GM12892 (cell line): ENCODE results near the gene PRKAR1B.
"Not testable (repeated sequence)": the region's sequence is repeated elsewhere in the genome, so short reads cannot be mapped to it uniquely, and the experiment has no call there.

Experiments
- DNase-seq: peaks from one replicate; pipeline ENCODE4 v3.0.0; 2011; ENCODE audit not compliant: insufficient read length
- FAIRE-seq: peaks from 2 replicates; lab custom pipeline; 2011; peaks lifted over from hg19 to GRCh38; lab: Jason Lieb, UNC
- POLR2A ChIP-seq: IDR thresholded peaks from 2 replicates; pipeline ENCODE4 v1.6.1; 2011; ENCODE audit warnings: low read depth, low read length, control low read depth
- POLR2AphosphoS5 ChIP-seq: IDR thresholded peaks from 2 replicates; pipeline ENCODE4 v1.6.1; 2011; ENCODE audit warnings: low read depth, low read length, control low read depth
- TAF1 ChIP-seq: IDR thresholded peaks from 2 replicates; pipeline ENCODE4 v1.6.1; 2011; ENCODE audit warnings: low read depth, mild to moderate bottlenecking, control low read depth, low read length, borderline replicate concordance

The PRKAR1B gene

DNA sequence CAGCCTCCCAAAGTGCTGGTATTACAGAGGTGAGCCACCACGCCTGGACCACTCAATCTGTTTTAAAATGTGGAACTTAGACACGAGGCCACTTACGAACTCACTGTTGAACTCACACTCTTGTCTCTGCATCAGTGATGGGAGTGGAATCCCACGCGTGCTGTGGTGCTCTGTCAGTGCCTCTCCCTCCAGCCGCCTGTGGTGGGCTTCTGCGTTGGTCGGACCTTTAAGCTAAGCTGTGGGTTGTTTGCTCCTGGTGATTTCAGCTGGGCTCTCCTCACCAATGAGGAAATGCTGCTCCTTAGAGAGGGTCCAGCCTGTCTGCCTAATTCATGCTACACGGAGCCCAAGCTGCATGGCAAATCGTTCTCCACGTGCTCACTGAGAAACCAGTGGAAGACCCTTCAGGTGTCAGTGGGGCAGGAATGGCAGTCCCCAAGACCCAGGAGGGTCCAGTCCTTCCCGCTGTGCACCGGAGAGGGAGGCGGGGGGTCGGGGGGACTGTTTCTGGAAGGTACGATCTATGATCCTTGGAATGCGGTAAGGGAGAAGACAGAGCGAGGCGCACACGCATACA lies 17.9 kb upstream of the PRKAR1B start:
- no peak for FAIRE-seq

DNA sequence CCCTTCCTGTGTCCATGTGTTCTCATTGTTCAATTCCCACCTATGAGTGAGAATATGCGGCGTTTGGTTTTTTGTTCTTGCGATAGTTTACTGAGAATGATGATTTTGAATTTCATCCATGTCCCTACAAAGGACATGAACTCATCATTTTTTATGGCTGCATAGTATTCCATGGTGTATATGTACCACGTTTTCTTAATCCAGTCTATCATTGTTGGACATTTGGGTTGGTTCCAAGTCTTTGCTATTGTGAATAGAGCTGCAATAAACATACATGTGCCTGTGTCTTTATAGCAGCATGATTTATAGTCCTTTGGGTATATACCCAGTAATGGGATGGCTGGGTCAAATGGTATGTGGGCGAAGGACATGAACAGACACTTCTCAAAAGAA lies 17.0 kb upstream of the PRKAR1B start:
- FAIRE-seq, DNase-seq: not testable (repeated sequence)

More for the DNA sequence above, 17.9 kb upstream of the PRKAR1B start:
- no peak for TF ChIP-seq TAF1
- no peak for TF ChIP-seq POLR2A
- TF ChIP-seq POLR2AphosphoS5, result no peak
- DNase-seq, result peak; percentile 12

DNA sequence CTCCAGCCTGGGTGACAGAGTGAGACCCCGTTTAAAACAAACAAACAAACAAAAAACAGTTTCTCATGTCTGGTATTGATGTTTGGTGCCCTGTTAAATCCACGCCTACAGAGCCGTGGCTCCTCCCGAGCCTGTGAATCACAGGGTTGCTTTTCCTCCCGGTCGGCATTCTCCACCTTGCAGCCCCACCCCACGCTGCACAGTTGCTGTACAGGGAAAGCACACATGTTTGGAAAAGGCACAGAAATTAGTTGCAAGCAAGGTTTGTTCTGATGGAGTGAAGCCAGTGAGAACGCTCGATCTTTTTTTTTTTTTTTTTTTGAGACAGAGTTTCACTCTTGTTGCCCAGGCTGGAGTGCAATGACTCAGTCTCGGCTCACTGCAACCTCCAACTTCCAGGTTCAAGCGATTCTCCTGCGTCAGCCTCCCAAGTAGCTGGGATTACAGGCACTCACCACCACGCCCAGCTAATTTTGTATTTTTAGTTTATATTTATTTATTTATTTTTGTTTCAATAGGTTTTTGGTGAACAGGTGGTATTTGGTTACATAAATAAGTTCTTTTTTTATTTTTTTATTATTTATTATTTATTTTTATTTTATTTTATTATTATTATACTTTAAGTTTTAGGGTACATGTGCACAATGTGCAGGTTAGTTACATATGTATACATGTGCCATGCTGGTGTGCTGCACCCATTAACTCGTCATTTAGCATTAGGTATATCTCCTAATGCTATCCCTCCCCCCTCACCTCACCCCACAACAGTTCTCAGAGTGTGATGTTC lies 16.5 kb upstream of the PRKAR1B start:
- not testable (repeated sequence) for FAIRE-seq, DNase-seq

DNA sequence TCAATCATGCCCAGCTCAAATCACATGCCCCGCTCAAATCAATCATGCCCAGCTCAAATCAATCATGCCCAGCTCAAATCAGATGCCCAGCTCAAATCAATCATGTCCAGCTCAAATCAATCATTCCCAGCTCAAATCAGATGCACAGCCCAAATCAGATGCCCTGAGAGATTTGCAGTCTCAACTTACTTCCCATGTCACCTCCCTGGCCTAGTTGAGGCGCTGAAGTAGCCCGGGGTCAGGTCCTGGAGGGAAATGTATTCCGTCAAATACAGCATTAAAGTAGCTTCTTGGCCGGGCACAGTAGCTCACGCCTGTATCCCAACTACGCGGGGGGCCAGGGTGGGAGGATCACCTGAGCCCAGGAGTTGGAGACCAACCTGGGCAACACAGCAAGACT lies 15.7 kb upstream of the PRKAR1B start:
- DNase-seq (no peak), FAIRE-seq (no peak)
- no peak for TF ChIP-seq TAF1
- no peak for TF ChIP-seq POLR2AphosphoS5
- TF ChIP-seq POLR2A, result no peak

DNA sequence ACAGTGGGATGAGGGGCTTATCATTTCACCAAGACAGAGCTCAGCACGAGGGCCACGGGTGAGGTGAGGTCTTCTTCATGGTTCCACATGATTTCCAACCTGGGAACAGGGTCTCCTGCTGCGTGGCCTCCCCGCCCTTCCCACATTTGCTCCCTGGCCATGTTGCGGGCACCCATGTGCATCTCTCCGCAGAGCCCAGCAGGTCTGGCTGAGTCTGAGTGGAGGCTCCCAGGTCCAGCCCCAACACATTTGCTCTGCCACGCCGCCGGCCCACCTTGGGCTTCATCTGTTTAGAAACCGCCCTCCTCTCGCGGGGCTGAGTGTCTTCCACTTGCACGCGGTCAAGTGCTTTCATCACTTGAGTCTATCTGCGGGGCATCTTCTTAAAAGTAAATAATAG lies 14.8 kb upstream of the PRKAR1B start:
- TF ChIP-seq TAF1 (no peak), POLR2A (no peak), POLR2AphosphoS5 (no peak)
- DNase-seq (no peak), FAIRE-seq (no peak)

DNA sequence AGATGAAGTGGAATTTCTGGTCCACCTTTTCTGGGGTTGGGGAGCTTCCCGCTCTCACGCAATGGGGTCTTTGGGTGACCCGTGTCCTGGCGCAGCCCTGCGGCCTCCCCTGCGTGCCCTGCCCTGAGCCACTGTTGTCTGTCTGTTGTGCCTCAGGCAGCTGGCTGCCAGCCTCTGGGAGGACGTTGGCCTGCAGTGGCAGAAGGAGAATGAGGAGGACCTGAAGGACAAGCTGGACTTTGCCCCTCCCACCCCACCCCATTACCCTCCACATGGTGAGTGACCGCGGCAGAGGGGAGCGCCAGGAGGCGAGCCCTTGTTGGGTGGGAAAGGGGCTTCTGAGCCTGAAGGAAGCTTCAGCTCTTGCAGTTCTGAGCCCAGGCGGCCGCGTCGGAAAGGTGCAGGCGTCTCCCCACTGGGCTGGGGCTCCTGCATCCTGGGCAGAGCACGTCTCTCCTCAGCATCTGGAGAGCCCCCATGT lies 14.2 kb upstream of the PRKAR1B start:
- TF ChIP-seq POLR2A (no peak), POLR2AphosphoS5 (no peak), TAF1 (no peak)
- FAIRE-seq, result no peak
- DNase-seq, result no peak

DNA sequence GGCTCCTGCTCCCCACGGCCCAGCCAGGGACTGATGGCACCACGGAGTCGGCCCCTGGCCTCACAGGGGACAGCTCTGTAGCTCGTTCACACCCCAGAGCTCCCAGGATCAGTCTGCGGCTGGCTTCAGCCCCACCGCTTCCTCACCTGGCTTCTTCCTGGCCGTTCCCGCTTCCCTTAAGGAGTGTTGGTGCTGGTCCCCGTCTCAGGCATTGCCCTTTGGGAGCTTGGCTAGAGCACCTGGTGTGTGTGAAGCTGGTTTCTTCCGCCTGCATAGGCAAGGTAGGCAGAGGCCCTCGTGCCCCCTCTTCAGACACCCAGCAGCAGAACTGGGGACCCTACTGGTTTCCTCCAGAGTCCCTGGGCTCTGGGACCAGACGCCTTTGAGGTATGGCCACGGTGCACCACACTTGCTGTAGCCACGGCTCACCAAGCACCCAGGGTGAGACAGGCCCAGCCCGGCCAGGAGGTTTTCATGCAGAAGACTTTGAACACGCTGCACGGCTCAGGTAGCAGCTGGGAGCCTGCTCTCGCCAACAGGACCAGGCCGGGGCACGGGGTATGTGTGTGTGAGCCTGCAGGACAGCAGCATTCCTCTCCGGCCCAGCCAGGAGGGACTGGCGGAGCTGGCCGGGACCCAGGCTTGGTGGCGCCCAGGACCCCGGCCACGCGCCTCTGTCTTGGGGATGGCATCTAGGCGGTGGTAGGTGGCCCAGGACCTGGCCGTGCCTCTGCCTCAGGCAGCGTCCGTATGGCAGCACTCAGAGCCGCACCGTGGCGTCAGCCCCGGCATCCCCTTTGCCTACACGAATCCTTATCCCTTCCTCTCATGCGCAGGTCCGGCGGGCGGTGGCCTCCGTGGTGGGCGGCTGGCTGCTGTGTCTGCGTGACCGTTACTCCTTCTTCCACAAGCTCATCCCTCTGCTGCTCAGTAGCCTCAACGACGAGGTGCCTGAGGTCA lies 13.2 kb upstream of the PRKAR1B start:
- DNase-seq (no peak), FAIRE-seq (no peak)
- 0 out of 2 replicates have a peak, but pooled peaks have one; percentile 21 for TF ChIP-seq POLR2A
- TF ChIP-seq POLR2AphosphoS5, result no peak

DNA sequence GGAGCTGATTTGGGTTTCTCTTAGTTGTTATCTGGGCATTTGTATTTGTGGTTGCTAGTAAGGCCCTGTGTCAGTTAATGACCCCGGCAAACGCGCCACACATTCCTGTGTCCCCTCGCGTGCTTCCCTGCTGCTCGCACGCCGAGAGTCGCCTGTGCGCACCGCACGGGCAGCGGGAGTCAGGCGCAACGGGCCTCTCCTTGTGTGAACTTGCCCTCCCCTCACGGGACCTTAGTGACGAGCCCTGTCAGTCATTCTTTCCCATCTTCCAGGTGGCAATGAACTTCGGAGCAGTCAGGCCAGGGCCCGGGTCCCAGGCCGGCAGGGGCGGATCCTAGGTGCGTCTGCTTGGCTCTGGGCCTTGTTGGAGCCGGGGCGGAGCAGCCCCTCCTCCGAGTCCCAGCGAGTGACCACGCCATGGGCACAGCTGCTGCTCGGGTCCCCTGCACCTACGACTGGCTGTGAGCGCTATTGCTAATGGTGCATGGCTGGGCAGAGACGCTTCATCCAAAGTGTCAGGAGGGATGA lies 12.4 kb upstream of the PRKAR1B start:
- FAIRE-seq (no peak), DNase-seq (no peak)
- TF ChIP-seq TAF1 (no peak), POLR2A (no peak), POLR2AphosphoS5 (no peak)

DNA sequence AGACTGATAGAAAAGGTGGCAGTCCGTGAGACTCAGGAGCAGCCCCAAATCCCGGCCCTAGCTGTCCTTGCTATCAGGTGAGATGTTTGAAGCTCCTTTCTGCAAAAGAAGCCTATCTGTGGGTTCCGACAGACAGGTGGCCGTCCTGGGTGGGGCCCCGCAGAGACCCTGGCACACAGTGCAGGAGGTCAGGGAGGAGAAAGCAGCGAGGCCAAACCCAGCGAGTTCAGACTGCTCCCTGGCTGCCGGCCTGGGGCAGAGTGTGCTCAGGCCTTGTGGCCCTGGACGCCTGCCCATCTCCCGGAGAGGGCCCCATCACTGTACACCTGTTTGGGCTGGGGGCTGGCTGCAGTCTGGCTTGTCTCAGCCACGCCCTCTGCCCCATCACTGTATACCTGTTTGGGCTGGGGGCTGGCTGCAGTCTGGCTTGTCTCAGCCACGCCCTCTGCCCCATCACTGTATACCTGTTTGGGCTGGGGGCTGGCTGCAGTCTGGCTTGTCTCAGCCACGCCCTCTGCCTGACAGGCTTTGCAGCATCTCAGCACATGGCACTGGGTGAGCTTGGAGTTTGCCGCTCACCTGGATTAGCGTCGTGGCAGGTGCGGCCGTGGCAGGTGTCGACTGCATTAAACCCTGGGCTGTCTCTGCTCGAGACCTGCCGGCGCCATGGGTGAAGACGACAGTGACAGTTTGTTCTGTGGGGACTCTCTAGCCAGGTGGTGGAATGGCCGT lies 11.8 kb upstream of the PRKAR1B start:
- TF ChIP-seq POLR2AphosphoS5 (no peak), TAF1 (no peak), POLR2A (no peak)
- DNase-seq, result no peak
- no peak for FAIRE-seq

DNA sequence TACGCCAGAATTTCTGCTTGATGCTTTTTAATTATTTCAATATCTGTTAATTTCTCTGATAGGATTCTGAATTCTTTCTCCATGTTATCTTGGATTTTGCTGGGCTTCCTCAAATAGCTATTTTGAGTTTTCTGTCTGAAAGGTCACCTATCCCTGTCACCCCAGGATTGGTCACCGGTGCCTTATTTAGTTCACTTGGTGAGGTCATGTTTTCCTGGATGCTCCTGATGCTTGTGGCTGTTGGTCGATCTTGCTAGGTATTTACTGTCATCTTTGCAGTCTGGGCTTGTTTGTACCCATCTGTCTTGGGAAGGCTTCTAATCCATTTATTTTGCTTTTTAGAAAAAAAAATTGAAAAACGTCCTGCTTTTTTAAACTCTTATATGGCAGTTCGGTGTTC lies 11.2 kb upstream of the PRKAR1B start:
- TF ChIP-seq TAF1, result no peak
- TF ChIP-seq POLR2AphosphoS5, result no peak
- TF ChIP-seq POLR2A, result no peak
- FAIRE-seq (no peak), DNase-seq (no peak)

DNA sequence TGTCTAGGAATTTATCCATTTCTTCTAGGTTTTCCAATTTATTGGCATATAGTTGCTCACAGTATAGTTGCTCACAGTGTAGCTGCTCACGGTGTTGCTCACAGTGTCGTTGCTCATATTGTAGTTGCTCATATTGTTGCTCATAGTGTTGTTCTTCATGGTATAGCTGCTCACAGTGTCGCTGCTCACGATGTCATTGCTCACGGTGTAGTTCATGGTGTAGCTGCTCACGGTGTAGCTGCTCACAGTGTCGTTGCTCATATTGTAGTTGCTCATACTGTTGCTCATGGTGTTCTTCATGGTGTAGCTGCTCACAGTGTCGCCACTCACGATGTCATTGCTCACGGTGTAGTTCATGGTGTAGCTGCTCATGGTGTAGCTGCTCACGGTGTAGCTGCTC lies 7.7 kb upstream of the PRKAR1B start:
- FAIRE-seq (no peak), DNase-seq (no peak)

More for the DNA sequence above, 7.7 kb upstream of the PRKAR1B start:
- TF ChIP-seq POLR2AphosphoS5 (no peak), TAF1 (no peak), POLR2A (no peak)
